Activated naive CD4-positive, alpha-beta T cell treated with anti-CD3 and anti-CD28 coated beads, Interleukin-2, amount 50 U/mL, for 72 hours (primary cell): ENCODE data around the gene SEMA6A. TPM values are rescaled to one million over a fixed set of nuclear protein-coding genes. Genes with fewer than 3 reads are reported as not detected.
A peak's percentile ranks its signal among the peaks of the same experiment; 100 is the strongest.

ENCODE experiments used
- ATAC-seq, 2 donors: fragments of 150-1000 bp; cut with Tn5 transposase; 2 replicates each; pipeline ENCODE4 v1.10.0; 2021; ENCODE audit warnings: mild to moderate bottlenecking in 2 of 2, moderate library complexity in 2 of 2
- DNase-seq, 2 donors: peaks; one replicate each; pipeline ENCODE4 v3.0.0; 2021 to 2022; ENCODE audit warnings: low spot score in 2 of 2
- H3K27ac Mint-ChIP-seq, 2 donors: one replicate each; pipeline ENCODE4 v1.8.0; 2022; ENCODE audit warnings: mild to moderate bottlenecking in 2 of 2, mixed read lengths in 2 of 2
- H3K36me3 Mint-ChIP-seq, 2 donors: one replicate each; pipeline ENCODE4 v1.8.0; 2022; ENCODE audit warnings: mixed read lengths in 2 of 2
- H3K9me3 Mint-ChIP-seq, 2 donors: one replicate each; pipeline ENCODE4 v1.8.0; 2022; ENCODE audit warnings: mixed read lengths in 2 of 2
- total RNA-seq, 2 donors: library from RNA; stranded (reverse); gene quantifications; one replicate each; pipeline ENCODE4 v1.2.3, GENCODE V29; 2022

The SEMA6A gene
- total RNA-seq, 2 donors from 2014 or later, result 0.18 TPM; not detected in 1

- Mint-ChIP-seq H3K27ac (no peak overlapping the region), H3K36me3 (peaks cover 0 to 6% of the 10 kb centered on the region in 2 donors), H3K9me3 (peaks cover 0 to 6% of the 10 kb centered on the region in 2 donors)
- ATAC-seq (peak in 1 of 2 donors; percentile 56), DNase-seq (no peak)
These were observed 8.7 kb upstream of the SEMA6A start for GRCh38 chr5:116583085-116583861.

- DNase-seq (no peak), ATAC-seq (no peak)
- Mint-ChIP-seq H3K27ac (no peak overlapping the region), H3K36me3 (peaks cover 0 to 6% of the 10 kb centered on the region in 2 donors), H3K9me3 (peaks cover 0 to 3% of the 10 kb centered on the region in 2 donors)
These were observed 7.3 kb upstream of the SEMA6A start for GRCh38 chr5:116581910-116582309.

GRCh38 chr5:116579144-116579543, 4.5 kb upstream of the SEMA6A start:
- peaks cover 0 to 13% of the 10 kb centered on the region in 2 donors for H3K36me3 Mint-ChIP-seq
- ATAC-seq (no peak), DNase-seq (no peak)
- no peak overlapping the region for H3K27ac Mint-ChIP-seq
- peaks cover 0 to 3% of the 10 kb centered on the region in 2 donors for H3K9me3 Mint-ChIP-seq

GRCh38 chr5:116578676-116579075, 4.1 kb upstream of the SEMA6A start:
- no peak overlapping the region for H3K27ac Mint-ChIP-seq
- peaks cover 0 to 13% of the 10 kb centered on the region in 2 donors for H3K36me3 Mint-ChIP-seq
- peaks cover 0 to 3% of the 10 kb centered on the region in 2 donors for H3K9me3 Mint-ChIP-seq
- no peak for DNase-seq
- no peak for ATAC-seq

- peak in 1 of 2 donors; percentile 29 for DNase-seq
- Mint-ChIP-seq H3K27ac (no peak overlapping the region), H3K9me3 (peaks cover 0 to 3% of the 10 kb centered on the region in 2 donors), H3K36me3 (peaks cover 0 to 19% of the 10 kb centered on the region in 2 donors)
- peak; percentile 67 to 79 for ATAC-seq
These were observed 2.6 kb upstream of the SEMA6A start for GRCh38 chr5:116577064-116577788.

GRCh38 chr5:116576053-116576713, 1.6 kb upstream of the SEMA6A start:
- DNase-seq, result peak in 1 of 2 donors; percentile 69
- ATAC-seq, result peak; percentile 49 to 68
- H3K27ac Mint-ChIP-seq, result no peak overlapping the region
- peaks cover 0 to 3% of the 10 kb centered on the region in 2 donors for H3K9me3 Mint-ChIP-seq
- H3K36me3 Mint-ChIP-seq, result peaks cover 0 to 19% of the 10 kb centered on the region in 2 donors

GRCh38 chr5:116575326-116576052, 866 bp upstream of the SEMA6A start:
- peaks cover 0 to 19% of the 10 kb centered on the region in 2 donors for H3K36me3 Mint-ChIP-seq
- no peak for ATAC-seq
- peak in 1 of 2 donors; percentile 7 for DNase-seq
- H3K27ac Mint-ChIP-seq, result no peak overlapping the region
- H3K9me3 Mint-ChIP-seq, result peaks cover 0 to 2% of the 10 kb centered on the region in 2 donors

- ATAC-seq, result no peak
- H3K9me3 Mint-ChIP-seq, result no peaks in the 10 kb centered on the region
- H3K27ac Mint-ChIP-seq, result peak overlapping the region in 1 of 2 donors; percentile 73
- peaks cover 0 to 16% of the 10 kb centered on the region in 2 donors for H3K36me3 Mint-ChIP-seq
- DNase-seq, result no peak
These were observed 789 bp downstream of the SEMA6A start for GRCh38 chr5:116573702-116574366.

GRCh38 chr5:116573279-116573701, 1.3 kb downstream of the SEMA6A start:
- no peak for ATAC-seq
- DNase-seq, result peak in 1 of 2 donors; percentile 11
- Mint-ChIP-seq H3K36me3 (peaks cover 0 to 19% of the 10 kb centered on the region in 2 donors), H3K9me3 (no peaks in the 10 kb centered on the region), H3K27ac (no peak overlapping the region)

- no peak for DNase-seq
- ATAC-seq, result no peak
These were observed 2.0 kb downstream of the SEMA6A start for GRCh38 chr5:116572350-116573278.

GRCh38 chr5:116571568-116572349, 2.9 kb downstream of the SEMA6A start:
- Mint-ChIP-seq H3K9me3 (no peaks in the 10 kb centered on the region), H3K27ac (no peak overlapping the region), H3K36me3 (peaks cover 0 to 19% of the 10 kb centered on the region in 2 donors)
- ATAC-seq, result no peak
- no peak for DNase-seq

More at GRCh38 chr5:116572350-116573278, 2.0 kb downstream of the SEMA6A start:
- Mint-ChIP-seq H3K36me3 (peaks cover 0 to 19% of the 10 kb centered on the region in 2 donors), H3K27ac (no peak overlapping the region), H3K9me3 (no peaks in the 10 kb centered on the region)

GRCh38 chr5:116569999-116570398, 4.6 kb downstream of the SEMA6A start:
- no peak for ATAC-seq
- H3K27ac Mint-ChIP-seq, result no peak overlapping the region
- DNase-seq, result no peak
- no peaks in the 10 kb centered on the region for H3K9me3 Mint-ChIP-seq
- H3K36me3 Mint-ChIP-seq, result peaks cover 0 to 13% of the 10 kb centered on the region in 2 donors

GRCh38 chr5:116567106-116567505, 7.5 kb downstream of the SEMA6A start:
- H3K9me3 Mint-ChIP-seq, result no peaks in the 10 kb centered on the region
- peaks cover 0 to 6% of the 10 kb centered on the region in 2 donors for H3K36me3 Mint-ChIP-seq
- DNase-seq (no peak), ATAC-seq (no peak)
- no peak overlapping the region for H3K27ac Mint-ChIP-seq

GRCh38 chr5:116566251-116566650, 8.4 kb downstream of the SEMA6A start:
- DNase-seq (no peak), ATAC-seq (no peak)
- no peak overlapping the region for H3K27ac Mint-ChIP-seq
- no peaks in the 10 kb centered on the region for H3K9me3 Mint-ChIP-seq
- H3K36me3 Mint-ChIP-seq, result peaks cover 0 to 6% of the 10 kb centered on the region in 2 donors
